SHP77 (cell line): ENCODE results near the gene NDUFB6.
"Not testable (repeated sequence)": the region's sequence is repeated elsewhere in the genome, so short reads cannot be mapped to it uniquely, and the experiment has no call there.

Experiments
- DNase-seq, 2 experiments: peaks; one replicate each; lab custom pipeline; 2025; lab: John Stamatoyannopoulos, UW

Gene NDUFB6

DNA sequence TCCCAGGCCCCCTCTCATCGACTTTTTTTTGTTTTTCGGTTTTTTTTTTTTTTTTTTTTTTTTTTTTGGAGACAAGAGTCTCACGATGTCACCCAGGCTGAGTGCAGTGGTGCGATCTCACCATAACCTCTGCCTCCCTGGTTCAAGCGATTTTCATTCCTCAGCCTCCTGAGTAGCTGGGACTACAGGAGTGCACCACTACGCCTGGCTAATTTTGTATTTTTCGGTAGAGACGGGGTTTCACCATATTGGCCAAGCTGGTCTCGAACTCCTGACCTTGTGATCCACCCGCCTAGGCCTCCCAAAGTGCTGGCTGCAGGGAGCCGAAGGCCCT, 48.4 kb downstream of the NDUFB6 start:
- not testable (repeated sequence) for DNase-seq

DNA sequence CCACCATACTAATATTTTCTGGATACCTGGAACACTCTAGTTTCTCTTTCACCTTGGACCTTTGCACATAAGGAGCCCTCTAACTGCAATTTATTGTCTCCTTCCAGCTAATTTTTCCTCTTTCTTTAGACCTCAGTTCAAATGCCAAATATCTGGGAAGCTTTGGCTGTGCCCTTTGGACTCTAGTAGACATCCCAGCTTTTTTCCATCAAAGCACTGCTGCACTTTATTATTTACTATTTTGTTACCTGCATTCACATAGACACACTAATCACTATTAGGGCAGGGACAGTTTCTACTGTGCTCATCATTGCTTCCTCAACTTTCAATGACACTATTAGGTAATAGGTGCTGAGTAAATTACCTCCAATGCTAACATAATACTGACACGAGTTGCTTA, 49.0 kb downstream of the NDUFB6 start:
- no peak for DNase-seq

- DNase-seq, result no peak
These were observed 54.7 kb downstream of the NDUFB6 start for GRCh38 chr9:32518276-32518675.

DNA sequence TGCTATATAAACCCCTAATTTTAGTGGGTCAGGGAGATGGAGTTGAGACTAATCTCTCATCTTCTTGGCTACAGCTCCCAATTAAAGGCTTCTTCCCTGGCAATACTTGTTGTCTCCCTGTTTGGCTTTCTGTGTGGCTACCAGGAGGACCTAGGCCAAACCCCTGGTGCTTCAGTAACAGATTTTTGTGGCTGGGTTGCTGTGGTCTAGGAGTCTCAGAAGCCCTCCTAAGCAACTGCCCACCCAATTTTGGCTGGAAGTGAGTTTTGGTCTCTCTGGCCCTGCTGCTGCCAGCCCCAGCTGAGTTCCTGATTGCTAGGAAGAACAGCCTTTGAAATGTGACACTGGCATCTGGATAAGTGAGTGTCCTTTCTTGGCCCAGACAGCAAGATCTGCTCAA, 56.7 kb downstream of the NDUFB6 start:
- no peak for DNase-seq

DNA sequence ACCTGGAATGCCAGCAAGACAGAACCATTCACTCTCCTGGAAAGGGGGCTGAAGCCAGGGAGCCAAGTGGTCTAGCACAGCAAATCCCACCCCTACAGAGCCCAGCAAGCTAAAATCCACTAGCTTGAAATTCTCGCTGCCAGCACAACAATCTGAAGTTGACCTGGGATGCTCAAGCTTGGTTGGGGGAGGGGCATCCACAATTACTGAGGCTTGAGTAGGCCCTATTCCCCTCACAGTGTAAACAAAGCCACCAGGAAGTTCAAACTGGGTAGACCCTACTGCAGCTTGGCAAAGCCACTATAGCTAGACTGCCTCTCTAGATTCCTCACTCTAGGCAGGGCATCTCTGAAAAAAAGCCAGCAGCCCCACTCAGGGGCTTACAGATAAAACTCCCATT, 64.2 kb downstream of the NDUFB6 start:
- no peak for DNase-seq

DNA sequence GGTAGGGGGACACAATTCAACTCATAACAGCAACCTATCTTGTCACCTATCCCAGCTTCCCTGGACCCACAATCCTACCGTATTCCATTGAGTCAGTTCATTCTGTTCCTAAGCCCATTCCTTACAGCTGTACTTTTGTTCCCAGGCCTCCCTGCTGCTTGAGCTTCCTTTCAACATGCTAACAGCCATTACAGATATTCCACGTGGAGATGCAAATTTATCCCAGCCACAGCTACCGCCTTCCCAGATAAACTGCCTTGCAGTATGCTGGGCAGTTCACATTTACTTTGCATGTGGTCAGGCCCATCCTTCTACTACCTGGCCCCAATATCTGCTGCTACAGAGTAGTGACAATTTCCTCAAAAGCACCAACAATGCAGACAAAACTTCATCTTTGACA, 70.0 kb downstream of the NDUFB6 start:
- DNase-seq, result no peak
